ENCODE data around the gene ASB4.

DNA sequence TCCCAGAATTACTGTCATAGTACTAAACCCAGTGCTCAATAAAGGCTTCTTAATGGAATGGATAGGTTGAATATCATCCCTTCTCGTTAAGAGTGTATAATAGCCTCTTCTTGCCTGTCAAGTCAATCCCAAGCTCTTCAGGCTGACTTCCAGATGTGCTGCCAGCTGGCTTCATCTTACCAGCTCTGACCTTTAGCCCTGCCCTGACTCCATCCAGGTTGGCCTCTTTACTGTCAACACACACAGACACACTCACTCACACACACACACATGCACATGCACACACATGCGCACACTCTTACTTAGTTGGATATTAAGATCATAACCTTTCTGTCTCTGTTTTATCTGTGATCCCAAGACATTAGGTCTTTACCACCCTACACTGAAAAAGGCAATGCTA is 49.1 kb downstream of the ASB4 start:
- TF ChIP-seq, protein P1, sequence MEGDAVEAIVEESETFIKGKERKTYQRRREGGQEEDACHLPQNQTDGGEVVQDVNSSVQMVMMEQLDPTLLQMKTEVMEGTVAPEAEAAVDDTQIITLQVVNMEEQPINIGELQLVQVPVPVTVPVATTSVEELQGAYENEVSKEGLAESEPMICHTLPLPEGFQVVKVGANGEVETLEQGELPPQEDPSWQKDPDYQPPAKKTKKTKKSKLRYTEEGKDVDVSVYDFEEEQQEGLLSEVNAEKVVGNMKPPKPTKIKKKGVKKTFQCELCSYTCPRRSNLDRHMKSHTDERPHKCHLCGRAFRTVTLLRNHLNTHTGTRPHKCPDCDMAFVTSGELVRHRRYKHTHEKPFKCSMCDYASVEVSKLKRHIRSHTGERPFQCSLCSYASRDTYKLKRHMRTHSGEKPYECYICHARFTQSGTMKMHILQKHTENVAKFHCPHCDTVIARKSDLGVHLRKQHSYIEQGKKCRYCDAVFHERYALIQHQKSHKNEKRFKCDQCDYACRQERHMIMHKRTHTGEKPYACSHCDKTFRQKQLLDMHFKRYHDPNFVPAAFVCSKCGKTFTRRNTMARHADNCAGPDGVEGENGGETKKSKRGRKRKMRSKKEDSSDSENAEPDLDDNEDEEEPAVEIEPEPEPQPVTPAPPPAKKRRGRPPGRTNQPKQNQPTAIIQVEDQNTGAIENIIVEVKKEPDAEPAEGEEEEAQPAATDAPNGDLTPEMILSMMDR (IDR thresholded peaks at IDR 0.05; ENCODE audit: low read depth, low read length, poor library complexity, severe bottlenecking), result no peak
- no peak for TF ChIP-seq EZH2phosphoT487 (IDR thresholded peaks at IDR 0.05; ENCODE audit: borderline replicate concordance, low read length)

All from DOHH2 (cell line).